Measurements from ENCODE around the gene RALBP1. TPM values are rescaled to one million over a fixed set of nuclear protein-coding genes. Genes with fewer than 3 reads are reported as not detected.

The RALBP1 gene
- polyA plus RNA-seq, 1 donor = 39.5 TPM

Other genes starting within 250 kb of the RALBP1 start
- 46.1 TPM for gene TWSG1, start 140.7 kb upstream of the RALBP1 start, polyA plus RNA-seq (ENCODE audit: insufficient read length)
- gene PPP4R1, start 139.0 kb downstream of the RALBP1 start, polyA plus RNA-seq (ENCODE audit: insufficient read length) = 56.9 TPM
- 27.1 TPM for gene RAB31, start 232.8 kb downstream of the RALBP1 start, polyA plus RNA-seq (ENCODE audit: insufficient read length)

Measured in forelimb muscle (tissue), 1 donor.